SIG-M5 treated with dmso at 0.1 percent for 504 hours (cell line): ENCODE results near the gene LRRC56.

Experiments
- DNase-seq: peaks from one replicate; lab custom pipeline; 2025; ENCODE audit not compliant: unreplicated experiment; lab: John Stamatoyannopoulos, UW

The LRRC56 gene, protein sequence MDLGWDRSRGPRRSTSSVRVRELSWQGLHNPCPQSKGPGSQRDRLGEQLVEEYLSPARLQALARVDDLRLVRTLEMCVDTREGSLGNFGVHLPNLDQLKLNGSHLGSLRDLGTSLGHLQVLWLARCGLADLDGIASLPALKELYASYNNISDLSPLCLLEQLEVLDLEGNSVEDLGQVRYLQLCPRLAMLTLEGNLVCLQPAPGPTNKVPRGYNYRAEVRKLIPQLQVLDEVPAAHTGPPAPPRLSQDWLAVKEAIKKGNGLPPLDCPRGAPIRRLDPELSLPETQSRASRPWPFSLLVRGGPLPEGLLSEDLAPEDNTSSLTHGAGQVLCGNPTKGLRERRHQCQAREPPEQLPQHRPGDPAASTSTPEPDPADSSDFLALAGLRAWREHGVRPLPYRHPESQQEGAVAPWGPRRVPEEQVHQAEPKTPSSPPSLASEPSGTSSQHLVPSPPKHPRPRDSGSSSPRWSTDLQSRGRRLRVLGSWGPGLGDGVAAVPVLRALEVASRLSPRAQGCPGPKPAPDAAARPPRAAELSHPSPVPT

DNA sequence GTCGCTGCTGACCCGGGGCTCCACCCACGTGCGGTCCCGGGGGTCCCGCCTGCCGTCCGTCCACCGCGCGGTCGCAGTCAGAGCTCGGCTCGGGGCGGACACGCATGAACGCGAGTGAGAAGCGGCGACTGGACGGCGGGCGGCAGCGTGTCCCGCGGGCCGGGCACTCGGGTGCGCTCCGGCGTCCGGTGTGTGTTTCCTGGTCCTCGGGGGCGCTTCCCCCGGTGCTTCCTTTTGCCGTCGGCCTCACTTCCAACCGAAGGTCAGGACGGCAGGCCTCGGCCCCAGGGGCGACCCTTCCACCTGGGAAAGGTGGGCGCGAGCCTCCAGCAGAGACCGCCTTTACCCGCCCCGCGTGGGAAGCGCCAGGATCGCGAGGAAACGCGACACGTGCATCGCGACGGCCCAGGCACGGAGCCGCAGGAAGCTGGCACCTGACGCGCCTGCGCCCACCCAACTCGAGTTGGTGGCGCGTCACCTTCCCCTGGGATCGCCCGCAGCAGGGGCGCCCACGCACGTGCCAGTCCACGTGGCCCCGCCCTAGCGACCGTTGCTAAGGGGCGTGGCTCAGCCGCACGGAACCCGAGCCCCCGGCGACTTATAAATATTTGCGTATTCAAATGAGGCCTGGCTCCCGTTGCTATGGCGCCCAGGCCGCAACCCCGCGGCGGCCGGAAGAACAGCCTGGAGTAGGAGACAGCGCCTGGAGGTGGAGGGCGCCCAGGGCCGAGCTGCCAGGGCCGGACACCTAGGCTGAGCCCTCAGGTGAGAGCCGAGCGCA is at the start of gene LRRC56:
TSS of gene LRRC56 (plus strand) at position 687 of the 781 bp plus-strand sequence. CDS start 3,158 bp downstream, outside the sequence.
- peak; percentile 77 for DNase-seq

DNA sequence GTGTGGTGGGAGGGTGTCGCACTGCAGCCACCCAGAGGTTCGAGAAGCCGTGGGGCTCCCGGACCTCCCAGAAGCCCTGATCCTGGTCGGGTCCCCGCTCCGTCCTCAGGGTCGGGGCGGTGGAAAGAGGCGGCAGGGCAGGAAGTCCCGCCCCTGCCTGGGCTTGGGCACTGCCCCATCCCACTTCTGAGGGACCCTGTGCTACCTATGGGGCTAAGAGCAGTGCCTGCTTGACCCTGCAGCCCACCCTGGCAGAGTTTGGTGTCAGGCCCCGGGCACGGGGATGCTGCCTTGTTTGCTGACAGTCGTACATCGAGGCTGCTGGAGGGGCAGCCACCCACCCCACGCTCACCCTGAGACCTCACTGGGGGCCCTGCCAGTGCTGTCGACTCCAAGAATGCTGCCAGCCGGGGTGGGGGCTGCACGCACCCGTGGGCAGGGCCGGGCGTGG is 49.7 kb upstream of the LRRC56 start:
- DNase-seq = no peak

DNA sequence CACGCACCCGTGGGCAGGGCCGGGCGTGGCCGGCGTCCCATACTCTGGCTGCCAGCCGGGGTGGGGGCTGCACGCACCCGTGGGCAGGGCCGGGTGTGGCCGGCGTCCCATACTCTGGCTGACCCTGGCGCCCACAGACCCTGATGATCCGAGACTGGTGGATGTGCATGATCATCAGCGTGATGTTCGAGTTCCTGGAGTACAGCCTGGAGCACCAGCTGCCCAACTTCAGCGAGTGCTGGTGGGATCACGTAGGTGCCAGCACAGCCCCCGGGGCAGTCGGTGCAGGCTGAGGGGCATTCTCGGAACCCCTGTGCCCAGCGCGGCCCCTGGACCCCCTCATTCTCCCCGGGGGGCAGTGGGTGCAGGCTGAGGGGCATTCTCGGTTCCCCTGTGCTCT is 49.3 kb upstream of the LRRC56 start:
- DNase-seq = no peak

DNA sequence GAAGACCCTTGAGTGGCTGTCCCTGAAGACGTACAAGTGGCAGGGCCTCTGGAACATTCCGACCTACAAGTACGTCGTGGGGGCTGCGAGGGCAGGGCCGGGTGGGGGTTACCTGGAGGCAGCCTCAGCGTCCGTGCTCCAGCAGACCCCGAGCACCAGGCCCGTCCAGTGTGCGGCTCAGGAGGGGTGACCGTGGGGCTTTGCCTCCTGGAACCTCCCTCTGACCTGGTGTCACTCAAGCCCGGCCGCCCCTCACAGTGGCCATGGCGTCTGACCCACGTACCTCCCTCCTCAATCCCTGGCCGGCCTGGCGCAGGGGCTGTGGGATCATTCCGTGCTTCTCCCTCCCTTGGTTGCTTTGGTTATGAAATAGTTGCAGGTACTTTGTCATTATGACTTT is 48.7 kb upstream of the LRRC56 start:
- DNase-seq = no peak

DNA sequence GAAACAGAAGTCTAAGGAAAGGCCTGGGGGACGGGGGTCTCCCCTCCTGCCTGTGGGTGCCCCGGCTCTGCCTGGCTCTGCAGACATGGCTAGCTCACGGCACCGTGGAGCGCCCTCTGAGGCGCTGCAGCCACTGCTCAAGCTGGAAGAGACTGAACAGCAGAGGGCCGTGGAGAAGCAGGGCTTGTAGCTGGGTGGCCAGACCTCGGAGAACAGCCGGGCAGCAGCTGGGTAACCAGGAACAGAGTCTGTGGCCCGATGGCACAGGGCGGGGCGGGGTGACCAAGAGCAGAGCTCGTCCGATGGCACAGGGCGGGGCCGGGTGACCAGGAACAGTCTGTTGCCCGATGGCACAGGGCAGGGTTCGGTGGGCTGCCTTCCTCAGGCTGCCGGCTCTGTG is 48.3 kb upstream of the LRRC56 start:
- no peak for DNase-seq

DNA sequence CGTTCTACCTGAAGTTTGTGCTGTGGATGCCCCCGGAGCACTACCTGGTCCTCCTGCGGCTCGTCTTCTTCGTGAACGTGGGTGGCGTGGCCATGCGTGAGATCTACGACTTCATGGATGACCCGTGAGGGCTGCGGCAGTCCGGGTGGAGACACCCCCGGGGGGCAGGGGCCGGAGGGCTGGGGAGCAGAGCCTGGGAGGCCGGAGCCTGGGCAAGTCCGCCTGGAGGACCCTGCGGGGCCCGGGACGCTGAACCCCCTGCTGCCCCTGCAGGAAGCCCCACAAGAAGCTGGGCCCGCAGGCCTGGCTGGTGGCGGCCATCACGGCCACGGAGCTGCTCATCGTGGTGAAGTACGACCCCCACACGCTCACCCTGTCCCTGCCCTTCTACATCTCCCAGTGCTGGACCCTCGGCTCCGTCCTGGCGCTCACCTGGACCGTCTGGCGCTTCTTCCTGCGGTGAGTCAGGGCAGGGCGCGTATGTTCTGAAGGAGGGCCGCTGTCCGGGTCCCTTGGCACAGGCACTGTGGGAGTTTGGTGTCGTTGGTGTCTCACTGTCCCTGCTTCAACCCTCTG is 47.6 kb upstream of the LRRC56 start:
- no peak for DNase-seq

DNA sequence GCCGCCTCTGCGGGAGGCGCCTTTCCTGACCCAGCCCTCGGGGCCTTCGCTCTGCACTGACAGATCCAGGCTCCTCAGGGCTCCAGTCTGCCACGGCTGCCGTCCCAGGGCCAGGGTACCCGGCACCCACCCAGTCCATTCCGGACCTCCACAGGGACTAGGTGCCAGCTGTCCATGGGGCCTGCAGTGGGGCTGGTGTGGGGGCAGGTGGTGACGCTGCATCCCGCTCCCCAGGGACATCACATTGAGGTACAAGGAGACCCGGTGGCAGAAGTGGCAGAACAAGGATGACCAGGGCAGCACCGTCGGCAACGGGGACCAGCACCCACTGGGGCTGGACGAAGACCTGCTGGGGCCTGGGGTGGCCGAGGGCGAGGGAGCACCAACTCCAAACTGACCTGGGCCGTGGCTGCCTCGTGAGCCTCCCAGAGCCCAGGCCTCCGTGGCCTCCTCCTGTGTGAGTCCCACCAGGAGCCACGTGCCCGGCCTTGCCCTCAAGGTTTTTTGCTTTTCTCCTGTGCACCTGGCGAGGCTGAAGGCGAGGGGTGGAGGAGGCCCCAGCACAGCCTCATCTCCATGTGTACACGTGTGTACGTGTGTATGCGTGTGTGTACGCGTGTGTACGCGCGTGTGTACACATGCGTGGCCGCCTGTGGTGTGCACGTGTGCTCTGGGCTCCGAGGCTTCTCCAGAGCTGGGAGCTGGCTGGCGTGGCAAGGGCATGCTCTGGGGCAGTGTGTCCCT is 47.0 kb upstream of the LRRC56 start:
- no peak for DNase-seq

DNA sequence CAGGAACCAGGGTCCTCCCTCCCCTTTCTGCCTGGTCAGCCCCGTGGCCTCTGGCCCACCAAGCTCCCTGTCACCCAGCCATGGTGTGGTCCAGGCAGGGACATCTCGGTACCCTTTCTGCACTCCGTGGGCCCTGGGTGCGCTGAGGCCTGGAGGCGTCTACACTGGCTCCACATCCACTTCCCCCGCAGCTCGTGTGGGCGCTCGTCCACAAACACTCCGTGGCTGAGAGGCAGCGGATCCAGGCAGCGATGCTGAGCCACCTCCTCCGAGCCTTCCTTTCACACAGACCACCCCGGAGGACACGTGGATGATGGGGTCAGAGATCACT is 46.4 kb upstream of the LRRC56 start:
- DNase-seq = no peak

DNA sequence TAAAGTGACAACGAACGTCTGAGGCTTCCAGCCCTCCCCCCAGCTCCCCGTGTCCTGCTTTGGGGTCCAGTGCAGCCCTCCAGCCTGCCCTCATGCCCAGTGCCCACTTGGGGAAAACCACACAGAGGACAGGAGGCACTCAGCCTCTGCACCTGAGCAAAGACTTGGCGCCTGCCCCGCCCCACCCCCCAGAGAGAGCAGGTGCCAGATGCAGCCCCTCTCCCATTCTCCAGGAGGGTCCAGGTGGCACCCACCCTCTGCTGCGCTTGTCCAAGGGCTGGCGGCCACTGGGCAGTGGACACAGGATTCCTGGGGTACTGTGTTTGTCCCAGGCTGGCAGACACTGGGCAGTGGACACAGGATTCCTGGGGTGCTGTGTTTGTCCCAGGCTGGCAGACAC is 46.0 kb upstream of the LRRC56 start:
- DNase-seq = no peak

DNA sequence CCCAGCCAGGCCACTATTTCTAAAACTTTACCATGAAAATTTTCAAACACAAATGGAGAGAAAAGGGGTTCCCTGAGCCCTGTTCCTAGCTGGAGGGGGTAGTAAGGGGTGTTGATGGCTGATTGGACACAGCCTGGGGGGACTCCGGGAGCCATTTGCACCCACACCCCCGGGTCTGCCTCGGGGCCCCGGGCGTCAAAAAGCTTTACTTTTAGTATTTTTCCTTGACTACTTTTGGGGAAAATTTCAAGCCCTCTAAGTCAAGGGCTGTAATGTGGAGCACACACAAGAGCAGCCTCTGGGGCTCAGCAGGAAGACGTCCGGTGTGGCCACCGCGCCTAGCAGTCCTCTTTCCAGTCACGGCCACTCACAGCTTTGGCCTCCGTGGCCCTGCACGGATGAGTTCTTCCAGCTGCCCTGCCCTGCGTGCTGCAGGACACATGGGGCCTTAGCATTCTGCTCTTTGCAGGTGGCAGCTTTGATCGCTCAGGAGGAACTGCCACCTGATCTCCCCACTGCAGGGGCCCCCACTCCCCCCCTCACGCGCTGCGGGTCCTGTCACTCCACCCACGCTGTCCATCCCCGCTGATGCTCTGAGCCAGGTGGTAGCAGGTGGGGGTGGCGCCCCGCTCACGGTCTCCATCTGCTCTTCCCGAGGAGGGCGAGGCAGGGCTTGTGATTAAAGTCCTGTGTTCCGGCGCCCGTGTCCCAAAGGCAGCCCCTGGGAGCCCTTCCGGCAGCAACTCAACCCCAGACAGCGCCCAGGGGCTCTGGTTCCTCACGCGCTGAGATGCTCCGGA is 44.7 kb upstream of the LRRC56 start:
- no peak for DNase-seq

DNA sequence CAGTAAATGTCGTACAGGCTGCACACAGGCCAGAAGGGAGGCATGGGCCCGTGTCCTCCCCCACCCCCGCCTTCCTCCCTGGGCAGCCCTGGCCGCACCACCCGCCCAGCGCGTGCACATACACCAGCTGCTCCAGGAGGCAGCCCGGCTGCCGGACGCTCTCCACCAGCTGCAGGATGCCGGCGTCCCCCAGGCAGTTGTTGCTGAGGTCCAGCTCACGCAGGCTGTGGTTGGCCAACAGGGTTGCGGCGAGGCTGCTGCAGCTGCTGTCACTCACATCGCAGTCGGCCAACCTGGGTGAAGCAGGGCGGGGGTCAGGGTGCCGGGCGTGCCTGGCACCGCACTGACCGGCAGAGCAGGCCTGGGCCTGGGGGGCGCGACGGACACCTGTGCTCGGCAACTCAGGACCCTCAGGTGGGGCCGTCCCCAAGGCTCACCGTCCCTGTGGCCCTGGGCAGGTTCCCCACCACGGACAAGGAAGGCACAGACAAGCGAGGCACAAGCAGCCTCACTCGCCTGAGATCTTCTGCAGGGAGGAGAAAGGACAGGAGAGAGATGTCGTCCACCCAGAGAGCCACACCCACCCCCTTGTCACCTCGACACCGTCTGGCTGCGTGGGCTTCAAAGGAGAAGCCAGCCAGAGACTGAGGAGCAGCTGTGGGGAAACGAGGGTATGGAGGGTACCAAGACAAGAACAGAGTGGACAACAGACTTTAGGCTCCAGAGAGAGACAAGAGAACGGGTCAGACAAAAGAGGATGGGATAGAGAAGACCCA is 42.4 kb upstream of the LRRC56 start:
- no peak for DNase-seq

DNA sequence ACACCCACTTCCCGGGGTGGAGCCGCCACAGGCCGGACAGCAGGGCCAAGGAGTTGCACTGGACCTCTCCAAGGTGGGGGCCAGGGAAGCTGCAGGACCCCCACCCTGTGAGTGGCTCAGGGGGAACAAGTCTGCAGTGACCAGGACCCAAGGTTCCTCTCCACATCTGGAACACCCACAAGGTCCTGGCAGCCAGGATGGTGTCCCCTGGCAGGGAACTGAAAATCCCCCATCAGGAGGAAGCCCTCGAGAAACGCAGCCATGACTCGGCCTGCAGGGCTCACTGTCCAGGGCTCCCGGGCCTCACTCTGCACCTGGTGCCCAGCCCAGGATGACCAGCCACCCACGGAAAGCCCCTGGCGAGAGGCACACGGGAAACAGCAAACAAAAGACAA is 41.8 kb upstream of the LRRC56 start:
- DNase-seq = no peak

DNA sequence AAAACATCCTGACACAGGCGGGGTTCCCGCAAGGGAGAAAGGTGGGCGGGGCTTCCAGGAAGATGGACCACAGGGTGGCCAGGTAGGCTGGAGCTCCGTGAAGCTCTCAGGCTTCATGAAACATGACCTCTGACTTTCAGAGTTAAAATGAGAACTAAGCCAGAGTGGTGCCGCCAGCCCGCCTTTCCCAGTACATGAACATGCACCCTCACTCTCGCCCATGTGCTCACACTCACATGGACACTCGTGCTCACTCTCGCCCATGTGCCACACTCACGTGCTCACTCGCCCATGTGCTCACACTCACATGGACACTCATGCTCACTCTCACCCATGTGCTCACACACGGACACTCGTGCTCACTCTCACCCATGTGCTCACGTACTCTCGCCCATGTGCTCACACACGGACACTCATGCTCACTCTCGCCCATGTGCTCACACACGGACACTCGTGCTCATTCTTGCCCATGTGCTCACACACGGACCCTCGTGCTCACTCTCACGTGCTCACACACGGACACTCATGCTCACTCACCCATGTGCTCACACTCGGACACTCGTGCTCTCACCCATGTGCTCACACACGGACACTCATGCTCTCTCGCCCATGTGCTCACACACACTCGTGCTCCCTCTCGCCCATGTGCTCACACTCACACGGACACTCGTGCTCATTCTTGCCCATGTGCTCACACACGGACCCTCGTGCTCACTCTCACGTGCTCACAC is 40.3 kb upstream of the LRRC56 start:
- no peak for DNase-seq

DNA sequence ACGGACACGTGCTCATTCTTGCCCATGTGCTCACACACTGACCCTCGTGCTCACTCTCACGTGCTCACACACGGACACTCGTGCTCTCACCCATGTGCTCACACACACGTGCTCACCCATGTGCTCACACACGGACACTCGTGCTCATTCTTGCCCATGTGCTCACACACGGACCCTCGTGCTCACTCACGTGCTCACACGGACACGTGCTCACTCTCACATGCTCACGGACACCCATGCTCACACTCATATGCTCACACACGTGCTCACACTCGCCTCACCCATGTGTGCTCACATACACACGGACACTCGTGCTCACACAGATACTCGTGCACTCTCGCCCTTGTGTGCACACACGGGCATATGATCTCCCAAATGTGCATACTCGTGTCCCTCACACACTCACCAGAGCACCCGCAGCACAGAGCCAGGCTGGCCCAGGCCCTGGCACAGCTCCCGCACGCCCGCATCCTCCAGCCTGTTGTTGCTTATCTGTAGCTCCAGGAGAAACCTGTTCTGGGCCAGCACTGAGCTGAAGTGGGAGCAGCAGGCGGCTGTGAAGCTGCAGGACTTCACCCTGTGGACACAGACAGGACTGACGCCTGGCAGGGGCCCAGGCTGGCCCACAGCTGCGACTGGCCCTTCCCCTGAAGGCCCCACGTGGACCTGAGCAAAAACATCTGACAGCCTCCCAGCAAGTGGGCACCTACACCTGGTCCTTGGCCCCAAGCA is 39.6 kb upstream of the LRRC56 start:
- no peak for DNase-seq

DNA sequence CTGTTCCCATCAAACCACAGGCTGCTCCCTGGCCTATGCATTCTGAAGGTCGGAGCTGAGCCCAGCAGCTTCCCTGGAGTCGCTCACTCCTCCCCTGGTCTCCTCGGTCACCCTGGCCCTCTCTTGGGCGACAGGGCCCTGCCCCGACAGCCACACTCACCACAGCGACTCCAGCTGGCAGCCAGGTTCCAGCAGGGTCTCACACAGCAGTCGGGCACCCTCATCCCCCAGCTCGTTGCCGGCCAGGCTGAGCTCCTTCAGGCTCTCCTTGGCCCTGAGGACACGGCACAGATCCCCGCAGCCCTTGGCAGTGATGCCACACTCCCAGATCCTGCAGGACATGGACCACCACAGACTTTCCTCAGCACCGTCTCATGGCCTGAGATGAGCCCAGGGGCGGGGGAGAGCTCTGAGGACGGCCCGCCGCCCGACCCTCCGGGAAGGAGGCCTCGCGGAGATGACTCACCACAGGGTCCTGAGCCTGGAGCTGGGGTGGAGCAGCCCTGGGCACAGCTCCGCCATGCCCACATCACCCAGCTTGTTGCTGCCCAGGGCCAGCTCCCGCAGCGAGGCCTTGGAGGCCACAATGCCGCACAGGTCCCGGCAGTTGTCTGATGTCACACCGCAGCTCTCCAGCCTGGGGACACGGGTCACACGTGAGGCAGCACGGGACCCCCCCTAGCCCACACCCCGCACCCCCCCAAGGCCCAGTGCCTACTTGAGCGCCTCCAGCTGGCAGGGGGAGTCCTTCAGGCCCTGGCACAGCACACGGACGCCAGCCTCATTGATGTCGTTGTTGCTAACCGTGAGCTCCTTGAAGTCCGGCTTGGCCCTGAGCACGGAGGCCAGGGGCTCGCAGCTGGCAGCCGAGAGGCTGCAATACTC is 38.8 kb upstream of the LRRC56 start:
- DNase-seq = no peak

DNA sequence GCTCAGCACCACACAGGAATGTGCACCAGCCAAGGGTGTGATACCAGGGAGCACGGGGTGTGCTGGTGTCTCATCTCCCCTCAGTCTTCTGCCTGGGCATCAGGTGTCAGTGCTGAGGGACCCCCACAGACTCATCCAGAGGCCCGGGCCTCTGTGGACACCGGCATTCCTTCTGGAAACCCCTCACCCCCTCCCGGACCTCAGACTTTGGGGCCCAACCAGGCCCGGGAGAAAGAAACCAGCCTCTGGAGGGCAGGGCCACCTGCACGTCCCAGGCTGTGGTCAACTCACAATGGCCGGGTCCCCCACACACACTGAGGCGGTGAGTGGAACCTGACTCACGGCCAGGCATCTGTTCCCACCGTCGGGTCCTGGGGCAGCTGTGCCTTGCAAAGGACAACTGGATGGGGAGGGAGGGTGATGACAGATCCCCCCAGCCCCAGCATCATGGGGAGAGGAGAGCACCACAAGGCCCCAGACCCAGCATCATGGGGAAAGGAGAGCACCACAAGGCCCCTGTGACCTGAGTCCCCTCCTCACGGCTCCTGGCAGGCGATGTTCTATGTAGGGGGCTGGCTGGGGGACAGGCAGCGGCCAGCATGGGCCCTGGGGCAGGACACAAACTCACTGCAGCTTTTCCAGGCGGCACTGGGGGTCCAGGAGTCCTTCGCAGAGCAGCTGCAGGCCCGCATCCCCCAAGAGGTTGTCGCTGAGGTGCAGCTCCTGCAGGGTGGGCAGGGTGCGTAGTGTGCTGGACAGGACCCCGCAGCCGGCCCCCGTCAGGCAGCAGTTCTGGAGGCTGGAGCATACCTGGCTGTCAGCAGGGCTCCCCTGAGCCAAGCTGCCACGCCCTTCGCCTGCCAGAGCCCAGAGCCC is 37.9 kb upstream of the LRRC56 start:
- no peak for DNase-seq
